Activated T-helper 17 cell treated with anti-CD3 and anti-CD28 coated beads, Interleukin-2, amount 50 U/mL, for 72 hours (primary cell): ENCODE data around the gene MITF. TPM values are rescaled to one million over a fixed set of nuclear protein-coding genes. Genes with fewer than 3 reads are reported as not detected.

ENCODE experiments used
- ATAC-seq: fragments of 150-1000 bp; cut with Tn5 transposase; replicated peaks from 2 replicates; pipeline ENCODE4 v1.10.0; 2021; ENCODE audit warnings: mild to moderate bottlenecking, moderate library complexity
- H3K27ac Mint-ChIP-seq: one replicate; pipeline ENCODE4 v1.8.0; 2022; ENCODE audit warnings: mixed read lengths
- H3K27me3 Mint-ChIP-seq: one replicate; pipeline ENCODE4 v1.8.0; 2022; ENCODE audit warnings: mixed read lengths
- H3K36me3 Mint-ChIP-seq: one replicate; pipeline ENCODE4 v1.8.0; 2022; ENCODE audit warnings: low read depth, mild to moderate bottlenecking, mixed read lengths
- H3K4me1 Mint-ChIP-seq: one replicate; pipeline ENCODE4 v1.8.0; 2022; ENCODE audit warnings: mixed read lengths
- H3K4me3 Mint-ChIP-seq: one replicate; pipeline ENCODE4 v1.8.0; 2022; ENCODE audit warnings: mild to moderate bottlenecking, mixed read lengths
- H3K9me3 Mint-ChIP-seq: one replicate; pipeline ENCODE4 v1.8.0; 2022; ENCODE audit warnings: mixed read lengths
- total RNA-seq, 2 donors: library from RNA; stranded (reverse); gene quantifications; one replicate each; pipeline ENCODE4 v1.2.3, GENCODE V29; 2022

Gene MITF
- total RNA-seq, 2 donors from 2014 or later: not detected

- ATAC-seq: no peak
- Mint-ChIP-seq H3K27ac (no peak overlapping the region), H3K9me3 (no peaks in the 10 kb centered on the region), H3K36me3 (no peaks in the 10 kb centered on the region), H3K27me3 (peaks cover 42% of the 10 kb centered on the region), H3K4me1 (no peaks in the 10 kb centered on the region), H3K4me3 (no peak overlapping the region)
Measured at GRCh38 chr3:69741032-69741767, 1.9 kb downstream of the MITF start.

GRCh38 chr3:69742391-69742790, 3.1 kb downstream of the MITF start:
- no peaks in the 10 kb centered on the region for H3K36me3 Mint-ChIP-seq
- H3K4me3 Mint-ChIP-seq: no peak overlapping the region
- no peaks in the 10 kb centered on the region for H3K4me1 Mint-ChIP-seq

GRCh38 chr3:69743975-69744906, 5.0 kb downstream of the MITF start:
- no peak overlapping the region for H3K4me3 Mint-ChIP-seq
- no peaks in the 10 kb centered on the region for H3K9me3 Mint-ChIP-seq
- H3K27me3 Mint-ChIP-seq: peaks cover 24% of the 10 kb centered on the region
- H3K27ac Mint-ChIP-seq: no peak overlapping the region
- H3K36me3 Mint-ChIP-seq: no peaks in the 10 kb centered on the region
- no peaks in the 10 kb centered on the region for H3K4me1 Mint-ChIP-seq
- ATAC-seq: no peak

More at GRCh38 chr3:69742391-69742790, 3.1 kb downstream of the MITF start:
- peaks cover 37% of the 10 kb centered on the region for H3K27me3 Mint-ChIP-seq
- ATAC-seq: no peak
- no peaks in the 10 kb centered on the region for H3K9me3 Mint-ChIP-seq
- no peak overlapping the region for H3K27ac Mint-ChIP-seq

- H3K36me3 Mint-ChIP-seq: no peaks in the 10 kb centered on the region
- H3K4me3 Mint-ChIP-seq: no peak overlapping the region
- ATAC-seq: no peak
- no peaks in the 10 kb centered on the region for H3K9me3 Mint-ChIP-seq
- no peak overlapping the region for H3K27ac Mint-ChIP-seq
- H3K4me1 Mint-ChIP-seq: no peaks in the 10 kb centered on the region
- H3K27me3 Mint-ChIP-seq: peaks cover 22% of the 10 kb centered on the region
Measured at GRCh38 chr3:69745505-69745904, 6.2 kb downstream of the MITF start.

GRCh38 chr3:69746119-69746518, 6.9 kb downstream of the MITF start:
- Mint-ChIP-seq H3K4me3 (no peak overlapping the region), H3K27ac (no peak overlapping the region), H3K9me3 (no peaks in the 10 kb centered on the region), H3K36me3 (no peaks in the 10 kb centered on the region), H3K4me1 (no peaks in the 10 kb centered on the region), H3K27me3 (peaks cover 16% of the 10 kb centered on the region)
- ATAC-seq: no peak

GRCh38 chr3:69747511-69748258, 8.4 kb downstream of the MITF start:
- Mint-ChIP-seq H3K27ac (no peak overlapping the region), H3K4me3 (no peak overlapping the region), H3K9me3 (no peaks in the 10 kb centered on the region), H3K4me1 (no peaks in the 10 kb centered on the region), H3K36me3 (no peaks in the 10 kb centered on the region), H3K27me3 (peaks cover 4% of the 10 kb centered on the region)
- ATAC-seq: no peak

- Mint-ChIP-seq H3K36me3 (no peaks in the 10 kb centered on the region), H3K4me1 (no peaks in the 10 kb centered on the region), H3K9me3 (no peaks in the 10 kb centered on the region), H3K27me3 (peaks cover 2% of the 10 kb centered on the region), H3K4me3 (no peak overlapping the region), H3K27ac (no peak overlapping the region)
- no peak for ATAC-seq
Measured at GRCh38 chr3:69748503-69748902, 9.2 kb downstream of the MITF start.

GRCh38 chr3:69749461-69749860, 10.2 kb downstream of the MITF start:
- H3K27ac Mint-ChIP-seq: no peak overlapping the region
- H3K4me1 Mint-ChIP-seq: no peaks in the 10 kb centered on the region
- H3K27me3 Mint-ChIP-seq: no peaks in the 10 kb centered on the region
- ATAC-seq: no peak
- H3K9me3 Mint-ChIP-seq: no peaks in the 10 kb centered on the region
- H3K36me3 Mint-ChIP-seq: no peaks in the 10 kb centered on the region
- no peak overlapping the region for H3K4me3 Mint-ChIP-seq

GRCh38 chr3:69750549-69750948, 11.3 kb downstream of the MITF start:
- H3K9me3 Mint-ChIP-seq: no peaks in the 10 kb centered on the region
- no peaks in the 10 kb centered on the region for H3K36me3 Mint-ChIP-seq
- no peak overlapping the region for H3K27ac Mint-ChIP-seq
- no peaks in the 10 kb centered on the region for H3K4me1 Mint-ChIP-seq
- H3K4me3 Mint-ChIP-seq: no peak overlapping the region
- no peak for ATAC-seq
- no peaks in the 10 kb centered on the region for H3K27me3 Mint-ChIP-seq

- Mint-ChIP-seq H3K27me3 (no peaks in the 10 kb centered on the region), H3K9me3 (no peaks in the 10 kb centered on the region), H3K4me3 (no peak overlapping the region), H3K36me3 (no peaks in the 10 kb centered on the region), H3K27ac (no peak overlapping the region), H3K4me1 (no peaks in the 10 kb centered on the region)
- ATAC-seq: no peak
Measured at GRCh38 chr3:69751074-69751476, 11.8 kb downstream of the MITF start.

GRCh38 chr3:69752241-69752640, 13.0 kb downstream of the MITF start:
- no peak for ATAC-seq
- Mint-ChIP-seq H3K27me3 (no peaks in the 10 kb centered on the region), H3K36me3 (no peaks in the 10 kb centered on the region), H3K4me1 (no peaks in the 10 kb centered on the region), H3K27ac (no peak overlapping the region), H3K9me3 (no peaks in the 10 kb centered on the region), H3K4me3 (no peak overlapping the region)

- no peak overlapping the region for H3K27ac Mint-ChIP-seq
- no peaks in the 10 kb centered on the region for H3K9me3 Mint-ChIP-seq
- no peak overlapping the region for H3K4me3 Mint-ChIP-seq
- no peak for ATAC-seq
- no peaks in the 10 kb centered on the region for H3K27me3 Mint-ChIP-seq
- no peaks in the 10 kb centered on the region for H3K36me3 Mint-ChIP-seq
- no peaks in the 10 kb centered on the region for H3K4me1 Mint-ChIP-seq
Measured at GRCh38 chr3:69753179-69753775, 14.0 kb downstream of the MITF start.

- Mint-ChIP-seq H3K27ac (no peak overlapping the region), H3K27me3 (no peaks in the 10 kb centered on the region)
- no peak for ATAC-seq
Measured at GRCh38 chr3:69755795-69756194, 16.5 kb downstream of the MITF start.

More at GRCh38 chr3:69755795-69756194, 16.5 kb downstream of the MITF start:
- Mint-ChIP-seq H3K4me3 (no peak overlapping the region), H3K9me3 (no peaks in the 10 kb centered on the region), H3K36me3 (no peaks in the 10 kb centered on the region), H3K4me1 (no peaks in the 10 kb centered on the region)
